ENCODE measurements around the gene ABHD6.
"Not testable (repeated sequence)": the region's sequence is repeated elsewhere in the genome, so short reads cannot be mapped to it uniquely, and the experiment has no call there.

Gene ABHD6

DNA sequence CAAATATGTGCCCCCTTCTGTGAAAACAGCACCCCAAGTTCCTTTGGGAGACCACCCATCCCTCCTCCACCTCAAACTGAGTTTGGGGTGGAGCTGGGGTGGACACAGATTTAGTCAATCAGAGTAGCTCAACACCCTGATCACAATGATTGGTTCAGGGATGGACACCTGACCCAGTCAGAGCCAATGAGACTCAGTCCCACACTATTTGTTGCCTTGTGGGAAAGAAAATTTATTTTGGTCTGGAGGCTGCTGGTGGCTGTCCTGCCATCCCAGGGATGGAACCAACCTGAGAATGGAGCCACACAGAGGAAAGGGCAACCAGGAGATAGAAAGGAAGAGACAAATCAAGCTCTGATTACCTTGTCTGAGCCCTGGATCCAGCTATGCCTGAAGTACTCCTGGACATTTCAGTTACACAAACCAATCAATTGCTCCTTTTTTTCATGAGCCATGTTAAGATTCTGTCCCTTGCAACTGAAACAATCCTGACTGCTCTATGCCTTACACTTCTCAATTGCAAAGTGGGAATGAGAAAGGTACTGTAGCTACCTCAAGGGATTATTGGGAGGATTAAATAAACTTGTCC lies 37.4 kb upstream of the ABHD6 start:
- Histone ChIP-seq H3F3A (ENCODE audit: control insufficient read depth, insufficient read depth) (peaks cover 7% of the 10 kb centered on the region), H3K4me2 (ENCODE audit: low read length) (peak overlapping the region; percentile 66), H3K9me2 (replicated peaks; ENCODE audit: control insufficient read depth, low read length) (no peaks in the 10 kb centered on the region), H3K79me2 (ENCODE audit: control insufficient read depth, low read length) (no peaks in the 10 kb centered on the region), H3K27ac (ENCODE audit: low read depth, low read length) (no peak overlapping the region), H3K36me3 (ENCODE audit: control insufficient read depth, low read length) (no peaks in the 10 kb centered on the region), H3K4me3 (ENCODE audit: low read length) (peak overlapping the region; percentile 47), H4K20me1 (ENCODE audit: control insufficient read depth, insufficient read depth, low read depth, low read length) (no peaks in the 10 kb centered on the region), H3K27me3 (ENCODE audit: control insufficient read depth, low read length) (no peaks in the 10 kb centered on the region), H3K4me1 (ENCODE audit: control insufficient read depth, low read length) (peaks cover 70% of the 10 kb centered on the region), H3K9me3 (ENCODE audit: control insufficient read depth, insufficient read depth, low read length) (peaks cover 8% of the 10 kb centered on the region)
- TF ChIP-seq, protein P1, sequence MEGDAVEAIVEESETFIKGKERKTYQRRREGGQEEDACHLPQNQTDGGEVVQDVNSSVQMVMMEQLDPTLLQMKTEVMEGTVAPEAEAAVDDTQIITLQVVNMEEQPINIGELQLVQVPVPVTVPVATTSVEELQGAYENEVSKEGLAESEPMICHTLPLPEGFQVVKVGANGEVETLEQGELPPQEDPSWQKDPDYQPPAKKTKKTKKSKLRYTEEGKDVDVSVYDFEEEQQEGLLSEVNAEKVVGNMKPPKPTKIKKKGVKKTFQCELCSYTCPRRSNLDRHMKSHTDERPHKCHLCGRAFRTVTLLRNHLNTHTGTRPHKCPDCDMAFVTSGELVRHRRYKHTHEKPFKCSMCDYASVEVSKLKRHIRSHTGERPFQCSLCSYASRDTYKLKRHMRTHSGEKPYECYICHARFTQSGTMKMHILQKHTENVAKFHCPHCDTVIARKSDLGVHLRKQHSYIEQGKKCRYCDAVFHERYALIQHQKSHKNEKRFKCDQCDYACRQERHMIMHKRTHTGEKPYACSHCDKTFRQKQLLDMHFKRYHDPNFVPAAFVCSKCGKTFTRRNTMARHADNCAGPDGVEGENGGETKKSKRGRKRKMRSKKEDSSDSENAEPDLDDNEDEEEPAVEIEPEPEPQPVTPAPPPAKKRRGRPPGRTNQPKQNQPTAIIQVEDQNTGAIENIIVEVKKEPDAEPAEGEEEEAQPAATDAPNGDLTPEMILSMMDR (IDR thresholded peaks at IDR 0.05; ENCODE audit: low read depth, low read length, poor library complexity, severe bottlenecking), result no peak
- no peak for TF ChIP-seq EZH2phosphoT487 (IDR thresholded peaks at IDR 0.05; ENCODE audit: borderline replicate concordance, low read length)

DNA sequence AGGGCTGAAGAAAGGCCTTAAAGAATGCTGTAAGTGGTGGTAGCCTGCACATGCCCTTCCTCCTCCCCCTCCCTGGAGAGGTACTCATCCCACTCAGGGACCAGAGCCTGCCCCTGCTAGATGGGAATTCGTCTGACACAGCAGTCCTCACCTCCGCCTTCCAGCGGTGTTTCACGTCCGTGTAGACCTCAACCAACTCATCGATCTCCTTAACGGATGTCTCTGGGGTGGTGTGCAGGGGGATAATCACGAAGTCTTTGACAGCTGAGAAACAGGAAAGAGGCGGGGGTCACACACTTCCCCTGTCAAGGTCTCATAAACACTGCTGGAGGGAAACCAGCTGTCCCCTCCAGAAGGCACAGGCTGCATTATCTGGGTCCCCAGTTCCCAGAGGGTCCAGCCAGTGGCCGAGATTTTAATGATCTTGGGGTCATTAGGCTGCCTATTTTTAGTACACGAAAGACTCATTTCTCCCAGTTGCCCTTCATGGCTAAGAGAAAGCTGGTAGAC lies 36.7 kb upstream of the ABHD6 start:
- Histone ChIP-seq H3K9me3 (ENCODE audit: control insufficient read depth, insufficient read depth, low read length) (peaks cover 5% of the 10 kb centered on the region), H3K4me2 (ENCODE audit: low read length) (peak overlapping the region; percentile 66), H3K79me2 (ENCODE audit: control insufficient read depth, low read length) (no peaks in the 10 kb centered on the region), H3K4me3 (ENCODE audit: low read length) (peak overlapping the region; percentile 47), H3K4me1 (ENCODE audit: control insufficient read depth, low read length) (peaks cover 68% of the 10 kb centered on the region), H3F3A (ENCODE audit: control insufficient read depth, insufficient read depth) (peaks cover 9% of the 10 kb centered on the region), H3K36me3 (ENCODE audit: control insufficient read depth, low read length) (no peaks in the 10 kb centered on the region), H3K27ac (ENCODE audit: low read depth, low read length) (peak overlapping the region; percentile 28), H3K9me2 (replicated peaks; ENCODE audit: control insufficient read depth, low read length) (no peaks in the 10 kb centered on the region), H3K27me3 (ENCODE audit: control insufficient read depth, low read length) (no peaks in the 10 kb centered on the region), H4K20me1 (ENCODE audit: control insufficient read depth, insufficient read depth, low read depth, low read length) (no peaks in the 10 kb centered on the region)
- TF ChIP-seq EZH2phosphoT487 (IDR thresholded peaks at IDR 0.05; ENCODE audit: borderline replicate concordance, low read length), result no peak
- TF ChIP-seq, protein P1 (IDR thresholded peaks at IDR 0.05; ENCODE audit: low read depth, low read length, poor library complexity, severe bottlenecking), result no peak

DNA sequence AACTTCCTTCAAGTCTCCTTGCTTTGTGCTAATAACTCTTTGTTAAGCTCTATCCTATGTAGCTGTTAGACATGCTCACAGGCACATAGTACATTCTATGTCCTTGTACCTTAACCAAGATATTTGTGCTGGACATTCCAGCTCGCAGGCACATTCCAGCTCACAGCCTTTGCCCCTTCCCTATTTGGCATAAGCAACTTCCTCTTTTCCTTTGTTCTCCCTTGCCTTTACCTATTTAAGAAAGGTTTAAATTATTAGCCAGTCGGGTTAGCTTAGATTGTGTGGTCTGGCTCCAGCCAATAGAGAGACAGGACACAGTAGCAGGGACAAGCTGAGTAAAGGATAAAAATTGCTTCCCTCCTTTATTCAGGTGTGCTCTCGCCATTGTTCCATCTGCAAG lies 36.1 kb upstream of the ABHD6 start:
- not testable (repeated sequence) for H3K9me3 ChIP-seq (ENCODE audit: control insufficient read depth, insufficient read depth, low read length); H3K36me3 ChIP-seq (ENCODE audit: control insufficient read depth, low read length); H3K27me3 ChIP-seq (ENCODE audit: control insufficient read depth, low read length); H3K9me2 ChIP-seq (replicated peaks; ENCODE audit: control insufficient read depth, low read length); H3K79me2 ChIP-seq (ENCODE audit: control insufficient read depth, low read length); H4K20me1 ChIP-seq (ENCODE audit: control insufficient read depth, insufficient read depth, low read depth, low read length); H3F3A ChIP-seq (ENCODE audit: control insufficient read depth, insufficient read depth); H3K4me3 ChIP-seq (ENCODE audit: low read length)
- Histone ChIP-seq H3K4me1 (ENCODE audit: control insufficient read depth, low read length) (peaks cover 65% of the 10 kb centered on the region), H3K27ac (ENCODE audit: low read depth, low read length) (peak overlapping the region; percentile 28), H3K4me2 (ENCODE audit: low read length) (peak overlapping the region; percentile 21)

DNA sequence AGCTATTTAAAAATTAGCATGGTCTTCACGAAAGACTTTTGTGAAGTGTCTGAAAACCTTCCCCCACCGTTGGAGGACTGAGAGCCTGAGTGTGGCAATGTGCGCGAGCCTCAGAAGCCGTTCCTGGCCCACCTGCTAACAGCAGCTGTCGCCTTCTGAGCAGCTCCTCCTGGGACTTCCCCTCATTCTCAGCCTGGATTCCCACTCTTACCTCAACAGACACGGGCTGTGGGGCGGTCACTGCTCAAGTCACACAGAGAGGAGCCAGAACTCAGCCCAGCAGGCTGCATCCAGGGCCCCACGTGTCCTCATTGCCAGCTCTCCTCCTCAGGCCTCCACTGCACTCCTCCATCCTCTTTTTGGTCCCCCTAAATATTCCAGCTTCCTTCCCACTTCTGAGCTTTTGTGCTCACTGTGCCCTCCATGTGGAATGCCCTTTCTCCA lies 34.7 kb upstream of the ABHD6 start:
- TF ChIP-seq EZH2phosphoT487 (IDR thresholded peaks at IDR 0.05; ENCODE audit: borderline replicate concordance, low read length), result no peak
- TF ChIP-seq, protein P1 (IDR thresholded peaks at IDR 0.05; ENCODE audit: low read depth, low read length, poor library complexity, severe bottlenecking), result no peak
- no peak overlapping the region for H3K27ac ChIP-seq (ENCODE audit: low read depth, low read length)
- peaks cover 2% of the 10 kb centered on the region; the same call in 1 of the 2 replicates for H3F3A ChIP-seq (ENCODE audit: control insufficient read depth, insufficient read depth)
- H3K4me1 ChIP-seq (ENCODE audit: control insufficient read depth, low read length), result peaks cover 50% of the 10 kb centered on the region
- H3K79me2 ChIP-seq (ENCODE audit: control insufficient read depth, low read length), result no peaks in the 10 kb centered on the region
- H3K9me3 ChIP-seq (ENCODE audit: control insufficient read depth, insufficient read depth, low read length), result peaks cover 2% of the 10 kb centered on the region; the same call in 1 of the 2 replicates
- peak overlapping the region; percentile 14; the same call in 1 of the 2 replicates for H3K4me2 ChIP-seq (ENCODE audit: low read length)
- no peaks in the 10 kb centered on the region for H3K27me3 ChIP-seq (ENCODE audit: control insufficient read depth, low read length)
- no peak overlapping the region for H3K4me3 ChIP-seq (ENCODE audit: low read length)
- no peaks in the 10 kb centered on the region for H3K9me2 ChIP-seq (replicated peaks; ENCODE audit: control insufficient read depth, low read length)
- no peaks in the 10 kb centered on the region for H3K36me3 ChIP-seq (ENCODE audit: control insufficient read depth, low read length)
- no peaks in the 10 kb centered on the region for H4K20me1 ChIP-seq (ENCODE audit: control insufficient read depth, insufficient read depth, low read depth, low read length)

All from DOHH2 (cell line).